CD4-positive, alpha-beta T cell treated with Interleukin-1 beta for 1 hour (primary cell): ENCODE measurements around the gene ITGA2B.
"Not testable (repeated sequence)": the region's sequence is repeated elsewhere in the genome, so short reads cannot be mapped to it uniquely, and the experiment has no call there.

Experiments used
- DNase-seq, 2 donors: peaks; one replicate each; pipeline ENCODE4 v3.0.0-alpha.2; 2020 to 2022

ITGA2B gene

DNA sequence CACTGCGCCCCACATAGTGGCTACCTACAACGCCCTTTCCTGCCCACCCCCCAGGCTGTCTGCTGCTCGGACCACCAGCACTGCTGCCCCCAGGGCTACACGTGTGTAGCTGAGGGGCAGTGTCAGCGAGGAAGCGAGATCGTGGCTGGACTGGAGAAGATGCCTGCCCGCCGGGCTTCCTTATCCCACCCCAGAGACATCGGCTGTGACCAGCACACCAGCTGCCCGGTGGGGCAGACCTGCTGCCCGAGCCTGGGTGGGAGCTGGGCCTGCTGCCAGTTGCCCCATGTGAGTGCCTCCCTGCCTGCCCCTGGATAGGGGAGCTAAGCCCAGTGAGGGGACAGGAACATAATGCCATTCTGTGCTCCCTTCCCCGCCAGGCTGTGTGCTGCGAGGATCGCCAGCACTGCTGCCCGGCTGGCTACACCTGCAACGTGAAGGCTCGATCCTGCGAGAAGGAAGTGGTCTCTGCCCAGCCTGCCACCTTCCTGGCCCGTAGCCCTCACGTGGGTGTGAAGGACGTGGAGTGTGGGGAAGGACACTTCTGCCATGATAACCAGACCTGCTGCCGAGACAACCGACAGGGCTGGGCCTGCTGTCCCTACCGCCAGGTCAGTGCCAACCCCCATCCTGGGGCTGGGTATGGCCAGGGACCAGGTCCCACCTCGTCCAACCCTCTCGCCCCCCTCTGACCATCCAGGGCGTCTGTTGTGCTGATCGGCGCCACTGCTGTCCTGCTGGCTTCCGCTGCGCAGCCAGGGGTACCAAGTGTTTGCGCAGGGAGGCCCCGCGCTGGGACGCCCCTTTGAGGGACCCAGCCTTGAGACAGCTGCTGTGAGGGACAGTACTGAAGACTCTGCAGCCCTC lies 37.3 kb downstream of the ITGA2B start:
- no peak for DNase-seq

DNA sequence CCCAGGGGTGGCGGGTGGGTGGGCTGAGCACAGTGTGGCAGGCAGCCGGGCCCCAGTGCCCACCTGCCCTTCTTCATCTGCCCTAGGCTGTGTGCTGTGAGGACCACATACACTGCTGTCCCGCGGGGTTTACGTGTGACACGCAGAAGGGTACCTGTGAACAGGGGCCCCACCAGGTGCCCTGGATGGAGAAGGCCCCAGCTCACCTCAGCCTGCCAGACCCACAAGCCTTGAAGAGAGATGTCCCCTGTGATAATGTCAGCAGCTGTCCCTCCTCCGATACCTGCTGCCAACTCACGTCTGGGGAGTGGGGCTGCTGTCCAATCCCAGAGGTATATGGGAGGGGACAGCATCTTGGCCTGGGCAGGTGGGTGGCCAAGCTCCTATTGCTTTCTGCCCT lies 38.0 kb downstream of the ITGA2B start:
- DNase-seq, result no peak

DNA sequence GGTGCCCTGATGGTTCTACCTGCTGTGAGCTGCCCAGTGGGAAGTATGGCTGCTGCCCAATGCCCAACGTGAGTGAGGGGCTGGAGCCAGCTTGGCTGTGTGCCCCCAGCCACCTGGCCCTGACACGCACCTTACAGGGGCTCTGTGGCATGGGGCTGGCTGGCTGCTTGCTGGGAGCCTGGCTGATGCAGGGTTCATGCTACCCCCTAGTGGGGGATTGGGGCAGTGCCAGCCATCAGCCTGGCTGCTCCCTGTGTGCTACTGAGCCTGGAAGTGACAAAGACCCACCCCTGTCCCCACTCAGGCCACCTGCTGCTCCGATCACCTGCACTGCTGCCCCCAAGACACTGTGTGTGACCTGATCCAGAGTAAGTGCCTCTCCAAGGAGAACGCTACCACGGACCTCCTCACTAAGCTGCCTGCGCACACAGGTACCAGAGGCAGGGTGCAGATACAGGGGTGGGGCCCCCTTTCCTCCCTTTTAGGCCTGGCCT lies 38.7 kb downstream of the ITGA2B start:
- peak; percentile 76 for DNase-seq

DNA sequence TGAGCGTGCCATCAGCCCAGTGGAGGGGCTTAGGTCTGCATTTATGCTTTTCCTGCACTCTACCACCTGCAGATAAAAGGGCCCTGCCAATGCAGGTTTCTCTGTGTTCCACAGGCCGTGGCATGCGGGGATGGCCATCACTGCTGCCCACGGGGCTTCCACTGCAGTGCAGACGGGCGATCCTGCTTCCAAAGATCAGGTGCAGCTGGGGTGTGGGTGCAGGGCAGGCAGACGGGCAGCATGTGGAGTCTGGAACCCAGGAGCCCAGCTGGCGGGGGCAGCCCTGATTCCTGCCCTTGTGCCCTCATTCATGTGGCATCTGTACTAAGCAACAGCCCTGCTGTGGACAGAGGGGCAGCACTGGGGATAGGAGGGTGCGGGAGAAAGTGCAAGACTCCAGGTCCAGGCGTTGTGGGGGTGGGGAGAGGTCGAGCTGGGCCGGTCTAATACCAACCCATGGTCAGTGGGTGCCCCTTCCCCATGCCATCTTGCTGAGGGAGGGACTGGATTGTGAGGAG lies 39.8 kb downstream of the ITGA2B start:
- no peak for DNase-seq

DNA sequence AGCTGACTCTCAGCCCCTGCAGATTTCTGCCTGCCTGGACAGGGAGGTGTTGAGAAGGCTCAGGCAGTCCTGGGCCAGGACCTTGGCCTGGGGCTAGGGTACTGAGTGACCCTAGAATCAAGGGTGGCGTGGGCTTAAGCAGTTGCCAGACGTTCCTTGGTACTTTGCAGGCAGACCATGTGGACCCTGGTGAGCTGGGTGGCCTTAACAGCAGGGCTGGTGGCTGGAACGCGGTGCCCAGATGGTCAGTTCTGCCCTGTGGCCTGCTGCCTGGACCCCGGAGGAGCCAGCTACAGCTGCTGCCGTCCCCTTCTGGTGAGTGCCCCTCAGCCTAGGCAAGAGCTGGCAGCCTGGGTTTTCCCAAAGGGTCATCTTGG lies 40.5 kb downstream of the ITGA2B start:
- DNase-seq, result no peak

DNA sequence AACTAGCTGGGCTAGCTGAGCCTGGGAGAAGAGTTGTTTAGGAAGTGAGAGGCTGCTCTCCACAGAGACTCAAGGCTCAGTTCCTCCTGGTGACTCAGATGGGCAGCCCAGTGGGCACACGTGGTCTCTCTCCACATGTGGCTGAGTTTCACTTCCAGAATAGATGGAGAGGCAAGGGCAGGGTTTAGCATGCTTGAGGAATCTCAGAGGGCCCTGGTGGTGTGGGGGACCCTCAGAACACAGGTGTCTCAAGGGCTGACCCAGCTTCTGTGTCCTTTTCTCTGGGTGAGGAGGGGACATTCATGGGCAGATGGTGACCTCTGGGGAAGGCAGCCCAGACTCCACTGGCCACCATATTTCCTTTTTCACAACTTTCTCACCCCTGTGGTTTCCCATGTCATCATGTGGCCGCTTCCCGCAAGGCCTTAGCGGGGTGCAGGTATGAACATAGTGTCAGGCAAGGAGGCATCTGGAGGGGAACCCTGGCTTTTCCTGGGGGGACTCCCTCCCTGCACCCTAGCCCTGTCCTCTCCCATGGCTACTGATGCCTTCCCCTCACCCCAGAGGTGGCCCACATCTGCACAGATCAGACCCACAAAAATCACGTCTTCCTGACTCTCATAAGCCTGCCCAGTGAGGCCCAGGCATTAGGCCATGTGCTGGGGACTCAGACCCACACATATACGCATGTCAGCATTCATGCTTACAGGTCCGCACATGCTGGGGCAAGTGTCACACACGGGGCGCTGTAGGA lies 41.0 kb downstream of the ITGA2B start:
- DNase-seq, result peak; percentile 16 to 78

DNA sequence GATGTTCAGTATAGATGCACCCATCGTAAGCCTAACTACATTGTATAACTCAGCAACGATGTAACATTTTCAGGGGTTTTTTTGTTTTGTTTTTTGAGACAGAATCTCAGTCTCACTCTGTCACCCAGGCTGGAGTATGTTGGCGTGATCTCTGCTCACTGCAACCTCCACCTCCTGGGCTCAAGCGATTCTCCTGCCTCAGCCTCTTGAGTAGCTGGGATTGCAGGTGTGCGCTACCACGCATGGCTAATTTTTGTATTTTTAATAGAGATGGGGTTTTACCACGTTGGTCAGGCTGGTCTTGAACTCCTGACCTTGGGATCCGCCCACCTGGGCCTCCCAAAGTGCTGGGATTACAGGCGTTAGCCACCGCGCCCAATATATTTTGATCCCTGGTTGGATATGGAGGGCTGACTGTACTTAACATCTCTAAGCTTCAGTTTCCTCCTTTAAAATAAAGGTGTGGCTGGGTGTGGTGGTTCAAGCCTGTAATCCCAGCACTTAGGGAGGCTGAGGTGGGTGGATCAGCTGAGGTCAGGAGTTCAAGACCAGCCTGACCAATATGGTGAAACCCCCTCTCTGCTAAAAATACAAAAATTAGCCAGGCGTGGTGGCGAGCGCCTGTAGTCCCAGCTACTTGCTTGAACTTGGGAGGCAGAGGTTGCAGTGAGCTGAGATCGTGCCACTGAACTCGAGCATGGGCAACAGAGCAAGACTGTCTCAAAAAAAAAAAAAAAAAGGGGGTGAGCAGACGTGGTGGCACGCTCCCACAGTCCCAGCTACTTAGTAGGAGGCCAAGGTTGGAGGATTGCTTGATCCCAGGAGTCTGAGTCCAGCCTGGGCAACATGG lies 42.0 kb downstream of the ITGA2B start:
- DNase-seq, result not testable (repeated sequence)

DNA sequence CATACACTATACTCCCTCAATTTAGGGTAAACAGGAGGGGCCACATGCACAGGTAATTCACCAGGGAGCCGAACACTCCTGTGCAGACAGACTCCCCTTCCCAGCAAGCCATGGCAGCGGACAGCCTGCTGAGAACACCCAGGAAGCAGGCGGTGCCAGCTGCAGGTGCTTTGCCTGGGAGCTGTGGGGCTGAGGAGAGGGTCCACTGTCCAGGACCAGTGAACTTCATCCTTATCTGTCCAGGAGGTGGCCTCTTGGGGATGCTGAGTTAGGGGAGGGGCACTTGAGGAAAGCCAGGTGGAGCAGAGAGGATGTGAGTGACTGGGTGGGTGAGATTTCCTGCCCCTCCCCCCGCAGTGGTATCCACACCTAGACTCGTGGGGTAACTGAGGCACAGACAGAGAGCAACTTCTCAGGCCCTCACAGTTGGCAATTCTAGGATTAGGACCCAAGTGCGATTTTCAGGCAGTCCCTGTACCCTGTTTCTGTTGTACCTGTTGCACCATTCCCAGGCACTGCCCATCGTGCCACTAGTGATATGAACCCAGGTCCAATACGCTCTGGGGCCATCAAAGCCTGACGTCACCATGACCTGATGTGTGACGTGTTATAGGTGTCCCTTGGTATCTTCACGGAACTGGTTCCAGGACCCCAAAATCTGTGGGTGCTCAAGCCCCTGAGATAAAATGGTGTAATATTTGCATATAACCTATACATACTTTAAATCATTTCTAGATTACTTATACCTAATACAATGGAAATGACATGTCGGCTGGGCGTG lies 43.2 kb downstream of the ITGA2B start:
- DNase-seq, result no peak

DNA sequence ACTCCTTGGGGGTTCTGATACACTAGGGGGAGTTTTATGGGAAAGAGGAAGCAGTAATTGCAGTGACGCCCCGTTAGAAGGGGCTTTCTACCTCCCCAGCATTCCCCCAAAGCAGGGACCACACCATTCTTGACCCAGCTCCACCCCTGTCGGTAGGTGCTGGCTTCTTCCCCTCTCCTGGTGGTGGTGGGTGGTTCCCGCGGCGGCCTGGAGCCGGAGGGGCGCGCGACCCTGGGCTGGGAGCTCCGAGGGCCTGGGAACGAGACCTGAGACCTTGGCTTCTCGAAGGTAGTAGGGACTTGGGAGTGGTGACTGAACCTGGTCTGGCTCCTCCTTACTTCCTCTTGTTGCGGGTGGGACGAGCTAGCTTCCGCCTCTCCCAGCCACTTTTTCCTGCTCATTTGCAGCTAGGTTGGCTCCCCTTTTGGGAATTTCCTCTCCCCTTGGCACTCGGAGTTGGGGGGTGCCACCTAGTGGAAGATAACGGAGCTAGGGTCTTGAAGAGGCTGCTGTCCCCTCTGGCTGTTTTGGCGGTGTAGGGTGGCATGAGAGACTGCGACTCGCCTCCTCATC lies 43.9 kb downstream of the ITGA2B start:
- DNase-seq, result peak; percentile 52 to 60

DNA sequence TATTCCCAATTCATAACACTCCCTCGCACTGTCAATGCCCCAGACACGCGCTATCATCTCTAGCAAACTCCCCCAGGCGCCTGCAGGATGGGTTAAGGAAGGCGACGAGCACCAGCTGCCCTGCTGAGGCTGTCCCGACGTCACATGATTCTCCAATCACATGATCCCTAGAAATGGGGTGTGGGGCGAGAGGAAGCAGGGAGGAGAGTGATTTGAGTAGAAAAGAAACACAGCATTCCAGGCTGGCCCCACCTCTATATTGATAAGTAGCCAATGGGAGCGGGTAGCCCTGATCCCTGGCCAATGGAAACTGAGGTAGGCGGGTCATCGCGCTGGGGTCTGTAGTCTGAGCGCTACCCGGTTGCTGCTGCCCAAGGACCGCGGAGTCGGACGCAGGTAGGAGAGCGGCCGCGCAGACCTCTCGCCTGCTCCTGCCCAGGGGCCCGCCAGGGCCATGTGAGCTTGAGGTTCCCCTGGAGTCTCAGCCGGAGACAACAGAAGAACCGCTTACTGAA lies 44.5 kb downstream of the ITGA2B start, which contains the start of gene GRN:
GRN (plus strand) TSS at position 364 of the 515 bp plus-strand sequence. CDS start 3,863 bp downstream, outside the sequence.
- peak; percentile 88 to 90 for DNase-seq

DNA sequence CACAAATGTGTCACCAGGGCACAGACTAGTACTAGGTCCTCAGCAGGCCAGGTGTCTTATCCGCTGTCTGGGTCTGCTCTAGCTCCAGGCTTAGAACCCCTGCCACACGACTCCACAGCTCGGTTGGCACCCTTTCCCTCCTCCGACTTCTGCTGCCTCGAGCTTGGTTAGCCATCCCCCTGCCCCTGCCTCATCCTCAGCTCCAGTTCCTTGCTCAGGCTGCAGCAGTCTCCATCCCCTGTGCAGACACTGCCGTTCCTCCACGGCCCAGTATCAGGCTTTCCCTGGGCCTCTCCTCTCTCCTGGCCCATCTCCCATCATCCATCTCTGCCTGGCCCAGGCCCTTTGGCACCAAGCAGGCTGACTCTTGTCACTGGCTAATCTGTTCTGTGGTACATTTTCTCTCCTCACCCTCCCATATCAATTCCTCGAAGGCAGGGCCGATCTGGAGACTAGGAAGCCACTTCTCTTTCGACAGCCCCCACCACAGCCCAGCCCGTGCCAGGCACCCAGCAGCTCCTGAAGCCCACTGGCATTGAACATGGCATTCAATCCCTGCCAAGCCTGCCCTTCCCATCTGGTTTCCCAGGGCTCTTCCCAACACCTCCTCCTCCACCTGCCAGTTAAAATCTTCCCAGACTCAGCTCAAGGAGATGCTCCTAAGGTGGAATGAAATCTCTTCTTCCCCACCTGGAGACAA lies 45.8 kb downstream of the ITGA2B start:
- DNase-seq, result no peak

DNA sequence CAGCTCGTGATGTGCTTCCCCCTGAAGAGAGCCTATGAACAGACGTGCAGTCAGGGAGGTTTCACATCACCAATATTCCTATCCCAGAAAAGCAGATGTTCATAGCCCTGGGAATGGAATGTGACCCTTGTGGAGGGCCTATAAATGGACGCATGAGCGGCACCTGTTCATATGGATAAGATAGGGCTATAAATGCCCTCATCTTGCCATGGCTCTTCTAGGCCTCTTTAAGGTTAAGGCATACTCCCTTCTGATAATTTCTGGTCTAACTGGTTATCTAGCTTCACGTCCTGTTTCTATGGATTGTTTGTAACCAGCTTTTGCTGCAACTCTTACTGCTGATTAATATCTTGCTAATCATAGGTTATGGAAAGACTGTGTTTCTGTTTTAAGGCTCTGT lies 48.9 kb downstream of the ITGA2B start:
- not testable (repeated sequence) for DNase-seq

DNA sequence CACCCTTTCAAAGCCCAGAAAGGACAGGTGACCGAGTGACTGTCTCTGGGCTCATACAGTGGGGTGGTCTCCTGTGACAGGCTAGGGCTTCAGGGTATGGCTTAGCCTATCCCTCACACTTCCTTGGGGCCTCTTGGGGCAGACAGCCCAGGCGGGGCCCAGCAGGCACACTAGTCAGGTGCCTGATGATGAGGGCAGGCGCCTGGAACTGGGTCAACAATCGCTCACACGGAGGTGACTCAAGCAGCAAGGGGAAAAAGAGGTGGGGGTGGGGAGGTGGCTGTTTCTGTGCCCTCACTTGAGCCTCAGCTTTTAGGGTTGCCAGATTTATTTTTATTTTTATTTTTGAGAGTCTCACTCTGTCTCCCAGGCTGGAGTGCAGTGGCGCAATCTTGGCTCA lies 50.7 kb downstream of the ITGA2B start:
- DNase-seq, result peak in 1 of 2 donors; percentile 57

DNA sequence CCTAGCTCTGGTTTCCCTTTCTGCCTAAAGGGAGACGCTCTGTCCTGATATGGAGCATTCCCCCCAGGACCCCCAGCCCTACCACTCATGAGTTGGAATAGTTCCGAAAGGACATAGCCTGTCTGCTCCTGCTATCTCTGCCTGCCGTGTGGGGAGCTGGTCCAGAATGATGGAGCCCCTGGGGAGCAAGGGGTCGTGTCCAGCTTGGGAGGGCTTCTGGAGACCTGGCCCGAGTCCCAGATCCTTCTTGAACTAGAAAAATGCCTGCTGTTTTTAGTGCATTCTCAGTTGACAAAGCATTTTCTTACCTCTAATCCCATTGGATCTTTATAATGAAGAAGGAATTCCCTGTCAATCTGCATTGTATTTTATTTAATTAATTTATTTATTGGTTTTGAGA lies 53.5 kb downstream of the ITGA2B start:
- no peak for DNase-seq

DNA sequence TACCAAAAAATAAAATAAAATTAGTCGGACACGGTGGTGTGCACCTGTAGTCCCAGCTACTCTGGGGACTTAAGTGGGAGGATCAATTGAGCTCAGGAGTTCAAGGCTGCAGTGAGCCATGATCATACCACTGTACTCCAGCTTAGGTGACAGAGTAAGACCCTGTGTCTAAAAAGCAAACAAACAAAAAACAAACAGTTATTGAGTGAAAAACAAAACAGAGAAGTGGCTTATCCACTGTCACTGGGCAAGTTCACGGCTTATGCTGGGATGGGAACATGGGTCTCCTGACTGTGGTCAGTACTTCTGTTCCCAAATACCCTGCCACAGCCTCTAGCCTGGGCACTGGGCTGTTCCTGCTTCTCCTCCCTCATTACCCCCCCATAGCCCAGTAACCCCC lies 53.9 kb downstream of the ITGA2B start:
- no peak for DNase-seq

DNA sequence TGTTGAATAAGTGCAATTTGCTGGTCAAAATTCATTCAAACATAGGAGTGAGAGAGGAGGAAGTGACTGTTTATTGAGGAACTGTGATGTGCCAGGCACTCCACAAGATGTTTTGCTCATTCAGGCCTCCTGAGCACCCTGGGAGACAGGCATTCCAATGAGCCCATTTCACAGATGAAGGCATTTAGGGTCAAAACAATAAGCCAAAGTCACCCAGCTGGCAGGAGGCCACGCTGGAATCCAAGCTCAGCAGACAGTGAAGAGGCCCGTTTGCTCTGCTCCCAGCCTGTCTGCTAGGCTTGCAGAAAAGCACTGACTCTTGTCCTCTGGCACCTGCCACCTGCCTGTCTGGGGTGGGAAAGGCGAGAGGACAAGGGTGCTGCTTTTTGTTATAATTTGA lies 54.7 kb downstream of the ITGA2B start:
- no peak for DNase-seq

DNA sequence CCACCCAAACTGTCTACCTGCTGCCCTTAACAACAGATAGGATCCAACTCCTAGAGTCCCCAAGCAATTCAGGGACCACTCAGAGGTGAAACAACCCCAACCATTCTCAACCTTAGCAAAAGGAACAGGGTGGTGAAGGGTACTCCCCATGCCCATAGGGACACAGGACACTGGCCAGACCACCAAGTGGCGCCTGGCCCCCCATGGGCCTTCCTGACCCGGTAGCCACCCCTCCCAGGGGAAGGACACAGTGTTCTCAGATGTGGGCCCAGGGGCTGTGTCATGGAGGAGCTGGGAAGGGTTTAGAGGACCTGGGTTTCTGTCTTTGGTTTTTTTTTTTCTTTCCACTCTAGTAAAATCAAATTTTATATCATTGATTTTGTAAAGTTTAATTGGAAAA lies 55.1 kb downstream of the ITGA2B start:
- no peak for DNase-seq

DNA sequence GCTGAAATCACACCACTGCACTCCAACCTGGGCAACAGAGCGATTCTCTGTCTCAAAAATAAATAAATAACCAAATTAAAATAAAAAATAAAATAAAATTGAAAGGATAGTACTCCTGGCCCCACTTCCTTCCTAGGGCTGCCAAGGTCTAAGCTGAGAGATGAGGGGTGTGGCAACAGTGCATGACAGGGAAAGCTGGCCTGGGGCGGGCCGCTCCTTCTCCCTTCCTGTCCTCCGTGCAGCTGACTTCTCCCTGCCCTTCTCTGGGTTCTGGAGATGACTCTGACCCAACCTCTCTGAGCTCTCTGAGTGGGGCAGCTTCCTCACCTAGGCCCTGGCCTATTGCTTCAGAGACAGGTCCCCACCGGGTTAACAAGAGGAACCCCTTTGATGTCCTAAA lies 56.1 kb downstream of the ITGA2B start:
- DNase-seq, result peak in 1 of 2 donors; percentile 48

DNA sequence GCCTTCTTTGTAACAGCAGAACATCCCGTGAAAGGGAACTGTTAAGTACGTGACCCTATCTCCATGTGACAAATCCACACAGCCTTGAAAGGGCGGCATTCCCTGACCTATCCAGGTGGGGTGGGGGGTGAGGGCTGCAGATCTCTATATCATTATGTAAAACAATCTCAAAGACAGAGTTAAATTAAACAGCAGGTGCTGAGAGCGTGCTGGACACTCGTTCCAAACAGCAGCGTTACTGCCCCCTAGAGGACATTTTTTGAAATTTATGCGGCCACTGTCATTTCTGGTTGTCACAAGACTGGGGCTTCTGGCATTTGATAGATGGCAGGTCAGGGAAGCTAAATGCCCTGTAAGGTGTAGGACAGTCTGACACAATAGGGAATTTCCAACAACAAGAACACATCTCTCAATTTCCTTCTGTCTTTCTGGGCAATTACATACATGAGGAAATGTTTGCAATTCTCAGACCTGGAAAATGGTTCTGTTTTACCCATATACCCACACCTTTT lies 58.1 kb downstream of the ITGA2B start:
- peak; percentile 76 to 87 for DNase-seq

DNA sequence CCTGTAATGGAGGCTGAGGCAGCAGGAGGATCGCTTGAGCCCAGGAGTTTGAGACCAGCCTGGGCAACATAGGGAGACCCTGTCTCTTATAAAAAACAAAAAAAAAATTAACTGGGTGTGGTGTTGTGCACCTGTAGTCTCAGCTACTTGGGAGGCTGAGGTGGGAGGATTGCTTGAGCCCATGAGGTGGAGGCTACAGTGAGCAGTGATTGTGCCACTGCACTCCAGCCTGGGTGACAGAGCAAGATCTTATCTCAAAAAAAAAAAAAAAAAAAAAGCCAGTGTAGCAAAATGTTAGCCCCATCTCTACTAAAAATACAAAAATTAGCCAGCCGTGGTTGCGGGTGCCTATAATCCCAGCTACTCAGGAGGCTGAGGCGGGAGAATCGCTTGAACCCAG lies 59.2 kb downstream of the ITGA2B start:
- not testable (repeated sequence) for DNase-seq
